Spleen (tissue), 11 donors: ENCODE measurements around the gene CLRN3. TPM values are rescaled to one million over a fixed set of nuclear protein-coding genes. Genes with fewer than 3 reads are reported as not detected.

Experiments used
- DNase-seq: peaks from one replicate; pipeline ENCODE4 v3.0.0-alpha.2; 2020
- H3K27ac ChIP-seq, 8 donors: fragments of 200-600 bp; sonication (generic) in 7 of 8; 1 replicate in 4 of 8; 2 replicates in 4 of 8; pipeline versions ENCODE4 v1.5.0 to v1.8.0; 2016 to 2021; ENCODE audit warnings: inconsistent platforms in 4 of 8, mild to moderate bottlenecking in 4 of 8, moderate library complexity in 1 of 8
- H3K27me3 ChIP-seq, 7 donors: fragments of 200-600 bp; sonication (generic) in 6 of 7; replicated peaks in 1 of 7; 1 replicate in 4 of 7; 2 replicates in 3 of 7; pipeline versions ENCODE4 v1.5.0 to v1.8.0; 2016 to 2021; ENCODE audit warnings: inconsistent platforms in 3 of 7, mild to moderate bottlenecking in 1 of 7
- H3K36me3 ChIP-seq, 6 donors: fragments of 200-600 bp; sonication (generic) in 5 of 6; 1 replicate in 4 of 6; 2 replicates in 2 of 6; pipeline versions ENCODE4 v1.5.0 to v1.8.0; 2016 to 2021; ENCODE audit warnings: inconsistent platforms in 2 of 6
- H3K4me1 ChIP-seq, 6 donors: fragments of 200-600 bp; sonication (generic) in 5 of 6; 1 replicate in 3 of 6; 2 replicates in 3 of 6; pipeline versions ENCODE4 v1.5.0 to v1.8.0; 2016 to 2021; ENCODE audit warnings: inconsistent platforms in 3 of 6
- H3K4me3 ChIP-seq, 8 donors: fragments of 200-600 bp; sonication (generic) in 7 of 8; 1 replicate in 4 of 8; 2 replicates in 4 of 8; pipeline versions ENCODE4 v1.5.0 to v1.8.0; 2016 to 2021; ENCODE audit warnings: inconsistent platforms in 4 of 8, mild to moderate bottlenecking in 4 of 8, moderate library complexity in 2 of 8
- H3K9me3 ChIP-seq, 8 donors: fragments of 200-600 bp; sonication (generic) in 7 of 8; 1 replicate in 4 of 8; 2 replicates in 4 of 8; pipeline versions ENCODE4 v1.5.0 to v1.8.0; 2016 to 2021; ENCODE audit warnings: inconsistent platforms in 4 of 8
- CTCF ChIP-seq, 11 experiments: fragments of 200-600 bp in 7 of 11; fragments of 450-650 bp in 4 of 11; sonication (generic) in 4 of 11; IDR thresholded peaks in 8 of 11; conservative IDR thresholded peaks in 3 of 11; 1 replicate in 7 of 11; 2 replicates in 4 of 11; pipeline versions ENCODE4 v1.4.0 to v1.8.0; 2016 to 2021; ENCODE audit warnings: antibody characterized with exemption in 11 of 11, inconsistent platforms in 4 of 11, mild to moderate bottlenecking in 1 of 11
- POLR2A ChIP-seq, 3 donors: fragments of 450-650 bp; IDR thresholded peaks; one replicate each; pipeline ENCODE4 v1.5.1; 2017; ENCODE audit warnings: antibody characterized with exemption in 3 of 3, mild to moderate bottlenecking in 1 of 3
- POLR2AphosphoS5 ChIP-seq, 3 donors: sonication (generic); formaldehyde crosslinking; IDR thresholded peaks; one replicate each; pipeline ENCODE4 v1.5.1; 2017; ENCODE audit warnings: antibody characterized with exemption in 3 of 3
- WGBS, 5 donors: extraction: QIAGEN DNeasy Blood & Tissue Kit in 3 of 5; methylation state at CpG; one replicate each; pipeline versions ENCODE4 v1.1.5 to v1.1.7; 2013 to 2018; 5-methylcytosine and 5-hydroxymethylcytosine counted together
- intact Hi-C: fragments of 100-400 bp; cut with DNase I; formaldehyde crosslinking; loops from one replicate; pipeline ENCODE4 v1.15.0; 2023; ENCODE audit warnings: low total_unique reads
- polyA plus RNA-seq, 3 donors: library from polyadenylated mRNA; stranded (reverse); fragments of 200-250 nt; gene quantifications; one replicate each; pipeline ENCODE4 v1.2.1, GENCODE V29; 2013
- total RNA-seq, 7 donors: library from RNA; depleted of rRNA in 3 of 7; stranded (reverse); fragments of >200 nt in 3 of 7; fragmentation: NEBNext Ultra II Directional in 4 of 7; extraction: Animal tissue kit (Norgen Biotek cat#: 25700) in 4 of 7; gene quantifications; one replicate each; pipeline versions ENCODE4 v1.1.0 to v1.2.1, GENCODE V29; 2016 to 2021
- donor health status: healthy with polysubstance abuse.
- donor health status: DM: no; HTN: no; CAD: no; lungs with moderate emphysema.
- donor health status: DM: no; HTN: no; CAD: no.
- donor health status: Bipolar disorder and iron deficiency.
- donor health status: healthy.
- donor health status: DM: no; HTN: no; CAD: no.
- donor health status: DM: yes; HTN: yes; CAD: no.

Gene CLRN3
- total and polyA plus RNA-seq, 10 donors = 0.22 to 0.43 TPM; not detected in 8

GRCh38 chr10:127899766-127900387 lies 7.1 kb upstream of the CLRN3 start:
- intact Hi-C loops = no loop called here
- H3K9me3 ChIP-seq = peaks cover 0 to 11% (median 6%) of the 10 kb centered on the region in 8 donors
- TF ChIP-seq POLR2A (IDR thresholded peaks at IDR 0.05) (no peak), CTCF (IDR thresholded peaks at IDR 0.05 in 8 of 11, conservative IDR thresholded peaks at IDR 0.05 in 3 of 11) (no peak), POLR2AphosphoS5 (IDR thresholded peaks at IDR 0.05) (no peak)
- no peaks in the 10 kb centered on the region for H3K36me3 ChIP-seq
- 48 to 81% (median 58%) methylated on average over 3 of the region's 3 CpGs for WGBS, 5 donors
- peak overlapping the region in 2 of 8 donors; percentile 2 to 47 for H3K27ac ChIP-seq
- no peak for DNase-seq
- no peaks in the 10 kb centered on the region for H3K27me3 ChIP-seq
- peaks cover 0 to 11% (median 2%) of the 10 kb centered on the region in 6 donors for H3K4me1 ChIP-seq
- no peak overlapping the region for H3K4me3 ChIP-seq

GRCh38 chr10:127897177-127897576 lies 4.4 kb upstream of the CLRN3 start:
- no peak overlapping the region for H3K27ac ChIP-seq
- WGBS, 5 donors = 81 to 93% (median 91%) methylated on average over 2 of the region's 2 CpGs
- intact Hi-C loops = no loop called here
- no peak overlapping the region for H3K4me3 ChIP-seq
- H3K36me3 ChIP-seq = no peaks in the 10 kb centered on the region
- H3K27me3 ChIP-seq = no peaks in the 10 kb centered on the region
- no peak for TF ChIP-seq POLR2AphosphoS5 (IDR thresholded peaks at IDR 0.05)
- H3K9me3 ChIP-seq = peaks cover 0 to 11% (median 6%) of the 10 kb centered on the region in 8 donors
- peaks cover 0 to 11% (median 2%) of the 10 kb centered on the region in 6 donors for H3K4me1 ChIP-seq
- DNase-seq = no peak

- no peak for DNase-seq
- TF ChIP-seq POLR2AphosphoS5 (IDR thresholded peaks at IDR 0.05) (no peak), CTCF (IDR thresholded peaks at IDR 0.05 in 8 of 11, conservative IDR thresholded peaks at IDR 0.05 in 3 of 11) (no peak), POLR2A (IDR thresholded peaks at IDR 0.05) (no peak)
- Histone ChIP-seq H3K4me3 (no peak overlapping the region), H3K27me3 (no peaks in the 10 kb centered on the region), H3K9me3 (peaks cover 0 to 8% (median 5%) of the 10 kb centered on the region in 8 donors), H3K4me1 (peaks cover 0 to 11% (median 2%) of the 10 kb centered on the region in 6 donors), H3K36me3 (no peaks in the 10 kb centered on the region), H3K27ac (no peak overlapping the region)
- intact Hi-C loops = no loop called here
Measured at GRCh38 chr10:127896590-127896989, 3.8 kb upstream of the CLRN3 start.

- Histone ChIP-seq H3K4me3 (no peak overlapping the region), H3K27ac (no peak overlapping the region), H3K9me3 (peaks cover 0 to 8% (median 5%) of the 10 kb centered on the region in 8 donors), H3K36me3 (no peaks in the 10 kb centered on the region), H3K27me3 (no peaks in the 10 kb centered on the region), H3K4me1 (peaks cover 0 to 18% (median 6%) of the 10 kb centered on the region in 6 donors)
- WGBS, 5 donors = 87 to 98% (median 92%) methylated on average over 1 of the region's 1 CpG
- DNase-seq = no peak
- intact Hi-C loops = no loop called here
- TF ChIP-seq CTCF (IDR thresholded peaks at IDR 0.05 in 8 of 11, conservative IDR thresholded peaks at IDR 0.05 in 3 of 11) = no peak
- no peak for TF ChIP-seq POLR2A (IDR thresholded peaks at IDR 0.05)
- no peak for TF ChIP-seq POLR2AphosphoS5 (IDR thresholded peaks at IDR 0.05)
Measured at GRCh38 chr10:127894146-127894545, 1.4 kb upstream of the CLRN3 start.
